ENCODE data around the gene GPR108. TPM values are rescaled to one million over a fixed set of nuclear protein-coding genes. Genes with fewer than 3 reads are reported as not detected.

Gene GPR108
- total and polyA plus RNA-seq, 2 of the 13 experiments (the other 11 are each of a cell fraction or from before 2014, with no cell fraction given), result 36.4 to 63.0 TPM

GRCh38 chr19:6719992-6720368, 17.4 kb downstream of the GPR108 start:
- Histone ChIP-seq H3K4me2 (ENCODE audit: low read depth, low read length) (peak overlapping the region; percentile 79), H3K4me1 (ENCODE audit: insufficient read depth, low read length) (peaks cover 70% of the 10 kb centered on the region), H4K20me1 (ENCODE audit: insufficient read depth, low read length) (peaks cover 48% of the 10 kb centered on the region), H3K4me3 (replicated peaks in 1 of 3; ENCODE audit: insufficient read depth in 1 of 3, low read depth in 2 of 3, low read length in 3 of 3) (peak overlapping the region; percentile 70 to 100 (median 89)), H3K36me3 (replicated peaks in 1 of 2; ENCODE audit: control insufficient read depth in 1 of 2, insufficient read depth in 2 of 2, low read length in 2 of 2) (peaks cover 18 to 29% of the 10 kb centered on the region in 2 experiments), H3K27me3 (ENCODE audit: control insufficient read depth in 1 of 2, insufficient read depth in 2 of 2, low read length in 2 of 2) (peaks cover 0 to 7% of the 10 kb centered on the region in 2 experiments; a peak in 1 of 5 replicates), H3K79me2 (ENCODE audit: insufficient read depth, low read length) (peaks cover 27% of the 10 kb centered on the region), H3K9me3 (ENCODE audit: low read length) (no peaks in the 10 kb centered on the region), H3K27ac (ENCODE audit: extremely low read length, insufficient read depth, low read length) (peak overlapping the region; percentile 90), H3K9ac (ENCODE audit: insufficient read depth, low read depth, low read length) (peak overlapping the region; percentile 94), H2AFZ (ENCODE audit: low read length) (no peak overlapping the region)
- no peak for FAIRE-seq
- ChIA-PET CTCF (ENCODE audit: low intra/inter-chr PET ratio, low total read pairs) (no interaction called here), POLR2A (interaction anchor here (0.6 to 8.0 kb wide), 17 partner anchors 10 to 415 kb away, joined by 3 to 278 read pairs (median 5); partner anchors contain the start of gene GPR108)
- BruUV-seq (replicated peaks), result TSS peak; percentile 71
- 0% methylated on average over 3 of the region's 3 CpGs for WGBS (ENCODE audit: low lambda C conversion rate)
- ATAC-seq, result no peak
- TF ChIP-seq RBM22 (optimal IDR thresholded peaks at IDR 0.05; ENCODE audit: low read length) (peak; percentile 60), SIX1 (CRISPR knock-in tag; IDR thresholded peaks at IDR 0.05; ENCODE audit: borderline replicate concordance) (peak; percentile 4; the same call in 1 of the 2 replicates), ARNTL (CRISPR knock-in tag; IDR thresholded peaks at IDR 0.05) (0 out of 2 replicates have a peak, but pooled peaks have one; percentile 11), JUNB (CRISPR knock-in tag; IDR thresholded peaks at IDR 0.05; ENCODE audit: borderline replicate concordance) (no peak), ZFP1 (CRISPR knock-in tag; IDR thresholded peaks at IDR 0.05) (0 out of 2 replicates have a peak, but pooled peaks have one; percentile 8), ZNF703 (CRISPR knock-in tag; IDR thresholded peaks at IDR 0.05; ENCODE audit: borderline replicate concordance) (peak; percentile 4; the same call in 1 of the 2 replicates), LCORL (IDR thresholded peaks at IDR 0.05) (no peak), LCORL (CRISPR knock-in tag; IDR thresholded peaks at IDR 0.05) (no peak)
- no peak for DNase-seq (ENCODE audit: low spot score)
- in situ Hi-C loops (cut with HindIII; ENCODE audit: extremely low pct_ligation_motif_present, low pct_unique_long_range_greater_than_20kb) (no loop called here), intact Hi-C loops (cut with micrococcal nuclease; ENCODE audit: unreplicated experiment) (loop anchor here (1.0 to 2.0 kb wide), 4 partner anchors 10 to 143 kb away; partner anchors contain the start of gene GPR108)

GRCh38 chr19:6719540-6719861, 17.9 kb downstream of the GPR108 start:
- no peaks in the 10 kb centered on the region for H3K9me3 ChIP-seq (ENCODE audit: low read length)
- H4K20me1 ChIP-seq (ENCODE audit: insufficient read depth, low read length), result peaks cover 51% of the 10 kb centered on the region
- FAIRE-seq, result no peak
- H3K4me2 ChIP-seq (ENCODE audit: low read depth, low read length), result peak overlapping the region; percentile 79
- intact Hi-C loops (cut with micrococcal nuclease; ENCODE audit: unreplicated experiment) (loop anchor here (2.0 kb wide), 1 partner anchor 143 kb away; no protein-coding TSS in a partner anchor), in situ Hi-C loops (cut with HindIII; ENCODE audit: extremely low pct_ligation_motif_present, low pct_unique_long_range_greater_than_20kb) (no loop called here)
- no peak overlapping the region for H2AFZ ChIP-seq (ENCODE audit: low read length)
- WGBS (ENCODE audit: low lambda C conversion rate), result 0% methylated on average over 5 of the region's 6 CpGs
- H3K4me1 ChIP-seq (ENCODE audit: insufficient read depth, low read length), result peaks cover 65% of the 10 kb centered on the region
- peak overlapping the region; percentile 90 for H3K27ac ChIP-seq (ENCODE audit: extremely low read length, insufficient read depth, low read length)
- CTCF ChIA-PET (ENCODE audit: low intra/inter-chr PET ratio, low total read pairs), result no interaction called here
- ATAC-seq, result no peak
- peak overlapping the region; percentile 94 for H3K9ac ChIP-seq (ENCODE audit: insufficient read depth, low read depth, low read length)
- peaks cover 0 to 7% of the 10 kb centered on the region in 2 experiments; a peak in 1 of 5 replicates for H3K27me3 ChIP-seq (ENCODE audit: control insufficient read depth in 1 of 2, insufficient read depth in 2 of 2, low read length in 2 of 2)
- POLR2A ChIA-PET, result interaction anchor here (1.5 to 8.0 kb wide), 5 partner anchors 10 to 34 kb away, joined by 12 to 278 read pairs (median 83); partner anchors contain the start of gene GPR108
- DNase-seq (ENCODE audit: low spot score), result no peak
- BruUV-seq (replicated peaks), result TSS peak; percentile 66
- peaks cover 24% of the 10 kb centered on the region for H3K79me2 ChIP-seq (ENCODE audit: insufficient read depth, low read length)
- H3K4me3 ChIP-seq (replicated peaks in 1 of 3; ENCODE audit: insufficient read depth in 1 of 3, low read depth in 2 of 3, low read length in 3 of 3), result peak overlapping the region; percentile 70 to 100 (median 89)
- peaks cover 18 to 31% of the 10 kb centered on the region in 2 experiments for H3K36me3 ChIP-seq (replicated peaks in 1 of 2; ENCODE audit: control insufficient read depth in 1 of 2, insufficient read depth in 2 of 2, low read length in 2 of 2)
- TF ChIP-seq ZNF567 (CRISPR knock-in tag; IDR thresholded peaks at IDR 0.05; ENCODE audit: borderline replicate concordance) (no peak), ZNF607 (CRISPR knock-in tag; IDR thresholded peaks at IDR 0.05; ENCODE audit: borderline replicate concordance) (no peak), ZNF263 (CRISPR knock-in tag; IDR thresholded peaks at IDR 0.05) (no peak), ZNF24 (IDR thresholded peaks at IDR 0.05) (no peak), NAIF1 (CRISPR knock-in tag; IDR thresholded peaks at IDR 0.05; ENCODE audit: borderline replicate concordance) (no peak), ZNF282 (IDR thresholded peaks at IDR 0.05; ENCODE audit: partially characterized antibody) (no peak), ZNF10 (CRISPR knock-in tag; IDR thresholded peaks at IDR 0.05; ENCODE audit: borderline replicate concordance, low read depth) (no peak), RNF2 (conservative IDR thresholded peaks at IDR 0.05; ENCODE audit: low read depth) (no peak)
- TF ChIP-seq, protein P1, sequence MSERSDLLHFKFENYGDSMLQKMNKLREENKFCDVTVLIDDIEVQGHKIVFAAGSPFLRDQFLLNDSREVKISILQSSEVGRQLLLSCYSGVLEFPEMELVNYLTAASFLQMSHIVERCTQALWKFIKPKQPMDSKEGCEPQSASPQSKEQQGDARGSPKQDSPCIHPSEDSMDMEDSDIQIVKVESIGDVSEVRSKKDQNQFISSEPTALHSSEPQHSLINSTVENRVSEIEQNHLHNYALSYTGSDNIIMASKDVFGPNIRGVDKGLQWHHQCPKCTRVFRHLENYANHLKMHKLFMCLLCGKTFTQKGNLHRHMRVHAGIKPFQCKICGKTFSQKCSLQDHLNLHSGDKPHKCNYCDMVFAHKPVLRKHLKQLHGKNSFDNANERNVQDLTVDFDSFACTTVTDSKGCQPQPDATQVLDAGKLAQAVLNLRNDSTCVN (CRISPR knock-in tag; IDR thresholded peaks at IDR 0.05; ENCODE audit: borderline replicate concordance), result 0 out of 2 replicates have a peak, but pooled peaks have one; percentile 1
- TF ChIP-seq, protein P2, sequence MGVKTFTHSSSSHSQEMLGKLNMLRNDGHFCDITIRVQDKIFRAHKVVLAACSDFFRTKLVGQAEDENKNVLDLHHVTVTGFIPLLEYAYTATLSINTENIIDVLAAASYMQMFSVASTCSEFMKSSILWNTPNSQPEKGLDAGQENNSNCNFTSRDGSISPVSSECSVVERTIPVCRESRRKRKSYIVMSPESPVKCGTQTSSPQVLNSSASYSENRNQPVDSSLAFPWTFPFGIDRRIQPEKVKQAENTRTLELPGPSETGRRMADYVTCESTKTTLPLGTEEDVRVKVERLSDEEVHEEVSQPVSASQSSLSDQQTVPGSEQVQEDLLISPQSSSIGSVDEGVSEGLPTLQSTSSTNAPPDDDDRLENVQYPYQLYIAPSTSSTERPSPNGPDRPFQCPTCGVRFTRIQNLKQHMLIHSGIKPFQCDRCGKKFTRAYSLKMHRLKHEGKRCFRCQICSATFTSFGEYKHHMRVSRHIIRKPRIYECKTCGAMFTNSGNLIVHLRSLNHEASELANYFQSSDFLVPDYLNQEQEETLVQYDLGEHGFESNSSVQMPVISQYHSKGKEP (CRISPR knock-in tag; IDR thresholded peaks at IDR 0.05), result no peak
